ENCODE results near the gene PLEKHG5. TPM values are rescaled to one million over a fixed set of nuclear protein-coding genes. Genes with fewer than 3 reads are reported as not detected.

Gene PLEKHG5
- total and polyA plus RNA-seq, 2 donors (not counting 1 experiment from before 2014, with no cell fraction given), result 0.13 to 0.20 TPM

DNA sequence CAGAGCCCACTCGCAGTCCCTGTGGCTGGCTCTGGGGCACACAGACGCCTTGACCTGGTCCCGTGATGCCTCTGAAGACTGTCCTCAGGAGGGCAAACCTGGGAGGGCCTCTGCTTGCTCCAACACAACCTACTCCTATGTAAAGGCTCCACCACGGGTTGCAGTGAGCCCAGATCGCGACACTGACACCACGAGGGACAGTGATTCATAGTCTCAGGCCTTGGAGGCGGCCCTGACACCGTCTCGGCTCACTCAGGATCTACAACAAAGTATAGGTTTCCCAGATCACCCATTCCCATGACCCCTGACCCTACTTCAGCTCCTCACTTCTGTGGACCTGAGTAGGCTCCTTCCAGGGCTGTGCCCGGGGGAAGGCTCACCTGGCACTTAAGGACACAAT lies 34.8 kb upstream of the PLEKHG5 start:
- 86% methylated on average over 10 of the region's 11 CpGs for WGBS (ENCODE audit: insufficient coverage)
- no peaks in the 10 kb centered on the region for H3K9me3 ChIP-seq (ENCODE audit: control extremely low read depth in 1 of 3, control insufficient read depth in 2 of 3, insufficient read depth in 1 of 3, low read length in 2 of 3)
- intact Hi-C loops (cut with micrococcal nuclease), result no loop called here
- H3K4me3 ChIP-seq (ENCODE audit: control extremely low read depth in 1 of 5, extremely low read depth in 1 of 5, insufficient read depth in 1 of 5, low read depth in 2 of 5, low read length in 4 of 5), result no peak overlapping the region
- peaks cover 0 to 44% of the 10 kb centered on the region in 2 experiments for H3K36me3 ChIP-seq (replicated peaks in 1 of 2; ENCODE audit: control extremely low read depth in 1 of 2, control insufficient read depth in 1 of 2, extremely low read depth in 1 of 2, insufficient read depth in 2 of 2, low read length in 1 of 2)
- ChIA-PET CTCF (no interaction called here), POLR2A (no interaction called here)
- no peak overlapping the region for H3K27ac Mint-ChIP-seq
- ATAC-seq (ENCODE audit: low read depth) (no peak), DNase-seq (no peak)
- no peak overlapping the region for H3K27ac ChIP-seq (ENCODE audit: low read length in 2 of 2)
- no peak overlapping the region for H3K4me2 ChIP-seq (replicated peaks; ENCODE audit: low read depth, low read length, poor library complexity, severe bottlenecking)
- H3K9ac ChIP-seq (ENCODE audit: low read length), result no peak overlapping the region
- no peaks in the 10 kb centered on the region for H3K4me1 ChIP-seq (ENCODE audit: control insufficient read depth in 2 of 2, insufficient read depth in 2 of 2, low read length in 2 of 2)
- H3K79me2 ChIP-seq (ENCODE audit: control insufficient read depth, insufficient read depth, low read length), result no peaks in the 10 kb centered on the region
- H3K9me3 Mint-ChIP-seq (ENCODE audit: insufficient read depth), result no peaks in the 10 kb centered on the region
- no peaks in the 10 kb centered on the region for H3K27me3 Mint-ChIP-seq
- no peaks in the 10 kb centered on the region for H3K4me1 Mint-ChIP-seq
- TF ChIP-seq CTCF (IDR thresholded peaks at IDR 0.05), result no peak
- no peak for TF ChIP-seq EZH2 (IDR thresholded peaks at IDR 0.05; ENCODE audit: borderline replicate concordance, insufficient read depth, low read depth, low read length, poor library complexity, severe bottlenecking)
- no peak overlapping the region for H2AFZ ChIP-seq (ENCODE audit: insufficient read depth, low read depth, low read length, poor library complexity, severe bottlenecking)
- no peak overlapping the region for H3K4me3 Mint-ChIP-seq
- H4K20me1 ChIP-seq (ENCODE audit: control insufficient read depth, insufficient read depth, low read length, poor library complexity, severe bottlenecking), result no peaks in the 10 kb centered on the region
- no peaks in the 10 kb centered on the region for H3K27me3 ChIP-seq (replicated peaks in 1 of 4; ENCODE audit: control extremely low read depth in 1 of 4, control insufficient read depth in 3 of 4, insufficient read depth in 4 of 4, low read length in 3 of 4)

DNA sequence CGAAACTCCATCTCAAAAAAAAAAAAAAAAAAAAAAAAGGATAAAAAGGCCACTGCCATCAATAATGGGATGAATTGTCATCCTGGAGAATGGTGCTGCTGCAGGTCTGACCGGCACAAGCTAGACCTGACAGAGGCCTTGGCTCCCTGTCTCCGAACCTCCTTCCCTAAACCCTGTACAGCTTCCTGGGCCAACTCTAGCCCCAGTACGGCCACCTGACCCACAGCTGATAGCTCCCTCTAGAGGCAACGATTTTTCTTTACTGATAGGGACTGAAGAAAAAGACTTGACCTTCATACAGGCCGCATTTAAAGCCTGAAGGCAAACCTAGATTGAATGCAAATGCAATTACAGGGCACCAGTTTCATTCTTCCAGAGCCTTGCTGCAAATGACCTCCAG lies 32.1 kb upstream of the PLEKHG5 start:
- no peaks in the 10 kb centered on the region for H3K27me3 ChIP-seq (replicated peaks in 1 of 4; ENCODE audit: control extremely low read depth in 1 of 4, control insufficient read depth in 3 of 4, insufficient read depth in 4 of 4, low read length in 3 of 4)
- no peaks in the 10 kb centered on the region for H4K20me1 ChIP-seq (ENCODE audit: control insufficient read depth, insufficient read depth, low read length, poor library complexity, severe bottlenecking)
- 72% methylated on average over 5 of the region's 6 CpGs for WGBS (ENCODE audit: insufficient coverage)
- DNase-seq (no peak), ATAC-seq (ENCODE audit: low read depth) (no peak)
- H3K27ac ChIP-seq (ENCODE audit: low read length in 2 of 2), result no peak overlapping the region
- H3K9me3 ChIP-seq (ENCODE audit: control extremely low read depth in 1 of 3, control insufficient read depth in 2 of 3, insufficient read depth in 1 of 3, low read length in 2 of 3), result no peaks in the 10 kb centered on the region
- intact Hi-C loops (cut with micrococcal nuclease), result no loop called here
- Mint-ChIP-seq H3K9me3 (ENCODE audit: insufficient read depth) (no peaks in the 10 kb centered on the region), H3K27me3 (no peaks in the 10 kb centered on the region), H3K27ac (no peak overlapping the region), H3K4me3 (no peak overlapping the region), H3K4me1 (no peaks in the 10 kb centered on the region)
- ChIA-PET CTCF (interaction anchor here (0.6 to 2.5 kb wide), 5 partner anchors 11 to 1293 kb away, joined by 3 to 10 read pairs (median 4); partner anchors contain the start of genes NOL9, PLEKHG5 and TAS1R1), POLR2A (no interaction called here)
- no peak overlapping the region for H3K9ac ChIP-seq (ENCODE audit: low read length)
- H3K4me2 ChIP-seq (replicated peaks; ENCODE audit: low read depth, low read length, poor library complexity, severe bottlenecking), result no peak overlapping the region
- peak; percentile 18 for TF ChIP-seq CTCF (IDR thresholded peaks at IDR 0.05)
- TF ChIP-seq EZH2 (IDR thresholded peaks at IDR 0.05; ENCODE audit: borderline replicate concordance, insufficient read depth, low read depth, low read length, poor library complexity, severe bottlenecking), result no peak
- no peak overlapping the region for H2AFZ ChIP-seq (ENCODE audit: insufficient read depth, low read depth, low read length, poor library complexity, severe bottlenecking)
- no peak overlapping the region for H3K4me3 ChIP-seq (ENCODE audit: control extremely low read depth in 1 of 5, extremely low read depth in 1 of 5, insufficient read depth in 1 of 5, low read depth in 2 of 5, low read length in 4 of 5)
- no peaks in the 10 kb centered on the region for H3K4me1 ChIP-seq (ENCODE audit: control insufficient read depth in 2 of 2, insufficient read depth in 2 of 2, low read length in 2 of 2)
- H3K36me3 ChIP-seq (replicated peaks in 1 of 2; ENCODE audit: control extremely low read depth in 1 of 2, control insufficient read depth in 1 of 2, extremely low read depth in 1 of 2, insufficient read depth in 2 of 2, low read length in 1 of 2), result peaks cover 0 to 29% of the 10 kb centered on the region in 2 experiments
- H3K79me2 ChIP-seq (ENCODE audit: control insufficient read depth, insufficient read depth, low read length), result no peaks in the 10 kb centered on the region

All from B cell (primary cell).